Nephron (organoid): ENCODE results near the gene KCNN3.

Experiments
- H3K27ac Mint-ChIP-seq, 3 experiments: 2 replicates each; pipeline ENCODE4 v1.8.0; 2020; ENCODE audit warnings: mixed read lengths in 3 of 3, mild to moderate bottlenecking in 2 of 3, moderate library complexity in 1 of 3
- H3K27me3 Mint-ChIP-seq: 2 replicates; pipeline ENCODE4 v1.8.0; 2021; ENCODE audit warnings: low read depth, mild to moderate bottlenecking, moderate library complexity, mixed read lengths
- H3K36me3 Mint-ChIP-seq: 2 replicates; pipeline ENCODE4 v1.8.0; 2020; ENCODE audit warnings: low read depth, mixed read lengths
- H3K4me1 Mint-ChIP-seq: 2 replicates; pipeline ENCODE4 v1.8.0; 2020; ENCODE audit warnings: mixed read lengths
- H3K4me3 Mint-ChIP-seq, 3 experiments: 2 replicates each; pipeline ENCODE4 v1.8.0; 2020; ENCODE audit warnings: mild to moderate bottlenecking in 3 of 3, mixed read lengths in 3 of 3, moderate library complexity in 2 of 3
- H3K9me3 Mint-ChIP-seq: 2 replicates; pipeline ENCODE4 v1.8.0; 2020; ENCODE audit warnings: mixed read lengths
- TF ChIP-seq, protein P1 (sequence below), 3 experiments: fragments of 200-600 bp; sonication (generic); IDR thresholded peaks; one replicate each; pipeline ENCODE4 v1.5.0; 2021; ENCODE audit warnings: antibody characterized with exemption in 3 of 3; ENCODE audit not compliant: unreplicated experiment in 3 of 3

Gene KCNN3

DNA sequence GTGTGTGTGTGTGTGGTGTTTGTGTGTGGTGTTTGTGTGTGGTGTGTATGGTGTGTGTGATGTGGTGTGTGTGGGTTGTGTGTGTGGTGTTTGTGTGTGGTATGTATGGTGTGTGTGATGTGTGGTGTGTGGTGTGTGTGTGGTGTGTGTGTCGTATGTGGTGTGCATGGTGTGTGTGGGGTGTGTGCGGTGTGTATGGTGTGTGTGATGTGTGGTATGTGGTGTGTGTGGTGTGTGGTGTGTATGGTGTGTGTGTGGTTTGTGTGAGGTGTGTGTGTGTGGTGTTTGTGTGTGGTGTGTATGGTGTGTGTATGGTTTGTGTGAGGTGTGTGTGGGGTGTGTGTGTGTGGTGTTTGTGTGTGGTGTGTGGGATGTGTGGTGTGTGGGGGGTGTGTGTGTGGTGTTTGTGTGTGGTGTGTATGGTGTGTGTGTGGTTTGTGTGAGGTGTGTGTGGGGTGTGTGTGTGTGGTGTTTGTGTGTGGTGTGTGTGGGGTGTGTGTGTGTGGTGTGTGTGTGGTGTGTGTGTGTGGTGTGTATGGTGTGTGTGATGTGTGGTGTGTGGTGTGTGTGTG lies 155.9 kb downstream of the KCNN3 start:
- Mint-ChIP-seq H3K9me3 (no peaks in the 10 kb centered on the region), H3K27ac (no peak overlapping the region), H3K36me3 (peaks cover 3% of the 10 kb centered on the region), H3K4me3 (no peak overlapping the region), H3K27me3 (peaks cover 7% of the 10 kb centered on the region), H3K4me1 (peaks cover 19% of the 10 kb centered on the region)
- TF ChIP-seq, protein P1, sequence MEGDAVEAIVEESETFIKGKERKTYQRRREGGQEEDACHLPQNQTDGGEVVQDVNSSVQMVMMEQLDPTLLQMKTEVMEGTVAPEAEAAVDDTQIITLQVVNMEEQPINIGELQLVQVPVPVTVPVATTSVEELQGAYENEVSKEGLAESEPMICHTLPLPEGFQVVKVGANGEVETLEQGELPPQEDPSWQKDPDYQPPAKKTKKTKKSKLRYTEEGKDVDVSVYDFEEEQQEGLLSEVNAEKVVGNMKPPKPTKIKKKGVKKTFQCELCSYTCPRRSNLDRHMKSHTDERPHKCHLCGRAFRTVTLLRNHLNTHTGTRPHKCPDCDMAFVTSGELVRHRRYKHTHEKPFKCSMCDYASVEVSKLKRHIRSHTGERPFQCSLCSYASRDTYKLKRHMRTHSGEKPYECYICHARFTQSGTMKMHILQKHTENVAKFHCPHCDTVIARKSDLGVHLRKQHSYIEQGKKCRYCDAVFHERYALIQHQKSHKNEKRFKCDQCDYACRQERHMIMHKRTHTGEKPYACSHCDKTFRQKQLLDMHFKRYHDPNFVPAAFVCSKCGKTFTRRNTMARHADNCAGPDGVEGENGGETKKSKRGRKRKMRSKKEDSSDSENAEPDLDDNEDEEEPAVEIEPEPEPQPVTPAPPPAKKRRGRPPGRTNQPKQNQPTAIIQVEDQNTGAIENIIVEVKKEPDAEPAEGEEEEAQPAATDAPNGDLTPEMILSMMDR (IDR thresholded peaks at IDR 0.05; ENCODE audit: unreplicated experiment in 3 of 3), result no peak

DNA sequence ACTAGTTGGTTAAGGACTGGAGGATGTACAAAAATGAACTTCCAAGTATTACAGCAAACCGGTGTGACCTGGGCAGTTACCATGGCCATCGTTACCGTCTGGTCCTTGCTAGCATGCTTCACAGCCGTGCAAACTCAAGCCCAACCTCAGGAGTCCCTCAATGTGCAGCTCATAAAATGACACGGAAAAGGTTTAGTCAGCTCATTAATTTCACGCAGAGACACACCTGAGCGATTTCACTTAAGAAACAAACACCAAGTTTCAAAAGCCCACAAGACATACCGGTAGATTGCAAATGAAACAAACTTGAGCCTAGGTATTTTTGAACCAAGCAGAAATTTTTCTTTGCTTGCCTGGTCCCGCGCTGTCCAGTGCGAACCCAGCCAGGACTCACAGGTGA lies 157.1 kb downstream of the KCNN3 start:
- H3K36me3 Mint-ChIP-seq, result peaks cover 3% of the 10 kb centered on the region
- H3K27me3 Mint-ChIP-seq, result peaks cover 11% of the 10 kb centered on the region
- H3K4me3 Mint-ChIP-seq, result no peak overlapping the region
- H3K9me3 Mint-ChIP-seq, result no peaks in the 10 kb centered on the region
- H3K27ac Mint-ChIP-seq, result peak overlapping the region in 1 of 3 experiments; percentile 62
- peaks cover 19% of the 10 kb centered on the region for H3K4me1 Mint-ChIP-seq
- TF ChIP-seq, protein P1 (IDR thresholded peaks at IDR 0.05; ENCODE audit: unreplicated experiment in 3 of 3), result no peak

DNA sequence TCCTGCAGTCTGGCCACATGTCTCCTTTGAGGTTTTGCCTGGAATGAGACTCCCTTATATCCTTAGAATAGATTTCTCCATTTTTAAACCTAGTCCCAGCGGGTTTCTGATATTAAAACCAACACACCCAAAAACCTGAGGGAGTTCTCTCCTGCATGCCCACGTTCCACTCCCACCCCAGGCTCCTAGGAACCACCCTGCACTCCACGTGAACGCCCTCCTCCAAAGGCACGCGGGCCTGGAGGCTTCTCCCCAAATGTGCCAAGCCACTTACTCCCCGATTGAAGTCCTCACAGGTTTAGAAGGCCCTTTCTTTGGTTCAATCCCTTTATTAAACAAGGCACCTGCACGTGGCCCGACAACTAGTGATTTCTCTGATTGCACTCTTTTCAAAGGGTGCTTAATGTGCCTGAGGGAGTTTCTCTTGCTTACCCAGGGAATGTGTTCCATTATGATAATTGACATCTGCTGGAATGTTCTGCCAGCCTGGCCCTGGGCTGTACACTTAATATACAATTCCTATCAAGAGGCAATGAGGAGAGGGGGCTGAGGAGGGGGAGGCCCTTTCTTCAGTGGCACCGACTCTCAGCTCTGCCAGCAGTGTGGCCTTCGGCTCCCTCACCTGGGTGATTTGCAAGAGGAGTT lies 157.8 kb downstream of the KCNN3 start:
- Mint-ChIP-seq H3K9me3 (no peaks in the 10 kb centered on the region), H3K4me1 (peaks cover 19% of the 10 kb centered on the region), H3K36me3 (peaks cover 3% of the 10 kb centered on the region), H3K4me3 (no peak overlapping the region), H3K27ac (peak overlapping the region in 1 of 3 experiments; percentile 62), H3K27me3 (peaks cover 11% of the 10 kb centered on the region)
- TF ChIP-seq, protein P1 (IDR thresholded peaks at IDR 0.05; ENCODE audit: unreplicated experiment in 3 of 3), result no peak

DNA sequence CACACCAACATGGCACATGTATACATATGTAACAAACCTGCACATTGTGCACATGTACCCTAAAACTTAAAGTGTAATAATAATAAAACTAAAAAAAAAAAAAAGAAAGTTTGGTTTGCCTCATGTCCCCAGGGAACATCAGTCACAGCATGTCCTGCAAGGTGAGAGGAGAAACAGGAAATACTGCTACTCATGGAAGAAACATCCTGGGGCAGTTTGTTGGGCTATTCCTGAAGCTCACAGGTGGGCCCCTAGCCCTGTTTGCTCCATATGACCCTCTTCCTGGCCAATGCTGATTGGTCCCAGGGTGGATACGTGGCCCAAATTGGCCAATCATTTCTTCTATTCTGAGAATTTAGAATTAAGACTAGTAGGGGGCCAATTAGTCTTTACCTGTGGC lies 158.7 kb downstream of the KCNN3 start:
- Mint-ChIP-seq H3K27me3 (peaks cover 6% of the 10 kb centered on the region), H3K4me3 (no peak overlapping the region), H3K27ac (no peak overlapping the region), H3K9me3 (no peaks in the 10 kb centered on the region), H3K36me3 (peaks cover 3% of the 10 kb centered on the region), H3K4me1 (peaks cover 10% of the 10 kb centered on the region)
- TF ChIP-seq, protein P1 (IDR thresholded peaks at IDR 0.05; ENCODE audit: unreplicated experiment in 3 of 3), result no peak

DNA sequence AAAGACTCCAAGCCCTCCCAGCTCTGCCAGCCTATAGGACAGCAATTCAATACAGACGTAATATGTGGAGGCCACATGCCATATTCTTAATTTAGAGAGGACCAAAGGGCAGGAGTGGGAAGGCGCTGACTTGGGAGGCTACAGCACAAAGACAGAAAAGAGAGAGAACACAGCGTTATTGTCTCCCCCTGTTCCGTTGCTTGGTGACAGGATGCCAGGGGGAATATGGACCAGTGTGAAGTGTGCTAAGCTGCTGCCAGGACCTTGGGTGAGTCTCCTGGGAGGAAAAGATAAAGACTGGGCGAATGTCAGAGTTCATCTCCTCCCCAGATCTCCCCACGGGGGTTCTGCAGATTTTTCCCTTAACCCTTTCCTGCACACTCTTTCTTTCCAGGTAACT lies 160.0 kb downstream of the KCNN3 start:
- Mint-ChIP-seq H3K9me3 (no peaks in the 10 kb centered on the region), H3K4me1 (no peaks in the 10 kb centered on the region), H3K27me3 (peaks cover 6% of the 10 kb centered on the region), H3K36me3 (peaks cover 3% of the 10 kb centered on the region), H3K4me3 (no peak overlapping the region), H3K27ac (no peak overlapping the region)
- TF ChIP-seq, protein P1 (IDR thresholded peaks at IDR 0.05; ENCODE audit: unreplicated experiment in 3 of 3), result no peak
